Smooth muscle cell (in vitro differentiated cells): ENCODE data around the gene WASL. TPM values are rescaled to one million over a fixed set of nuclear protein-coding genes. Genes with fewer than 3 reads are reported as not detected.

Experiments
- DNase-seq: peaks from one replicate; lab custom pipeline; 2025; ENCODE audit not compliant: unreplicated experiment; lab: John Stamatoyannopoulos, UW
- H2AFZ ChIP-seq: fragments of 200-600 bp; sonication (generic); 2 replicates; pipeline ENCODE4 v1.6.0; 2016; ENCODE audit warnings: antibody characterized with exemption, low read depth, mild to moderate bottlenecking
- H3F3A ChIP-seq: fragments of 200-600 bp; sonication (generic); 2 replicates; pipeline ENCODE4 v1.6.0; 2017; ENCODE audit warnings: antibody characterized with exemption, low read depth
- H3K27ac ChIP-seq: fragments of 200-600 bp; sonication (generic); 2 replicates; pipeline ENCODE4 v1.5.1; 2016; ENCODE audit warnings: low read depth, mild to moderate bottlenecking
- H3K27me3 ChIP-seq: fragments of 200-600 bp; sonication (generic); 2 replicates; pipeline ENCODE4 v1.6.1; 2016; ENCODE audit warnings: low read depth, mild to moderate bottlenecking
- H3K36me3 ChIP-seq: fragments of 200-600 bp; sonication (generic); 2 replicates; pipeline ENCODE4 v1.5.1; 2016; ENCODE audit warnings: low read depth
- H3K4me1 ChIP-seq: fragments of 200-600 bp; sonication (generic); 2 replicates; pipeline ENCODE4 v1.5.1; 2016; ENCODE audit warnings: low read depth
- H3K4me2 ChIP-seq: fragments of 200-600 bp; sonication (generic); 2 replicates; pipeline ENCODE4 v1.6.0; 2016; ENCODE audit warnings: mild to moderate bottlenecking
- H3K4me3 ChIP-seq: fragments of 200-600 bp; sonication (generic); 2 replicates; pipeline ENCODE4 v1.5.1; 2016; ENCODE audit warnings: mild to moderate bottlenecking
- H3K79me2 ChIP-seq: fragments of 200-600 bp; sonication (generic); 2 replicates; pipeline ENCODE4 v1.6.0; 2016; ENCODE audit warnings: low read depth, mild to moderate bottlenecking
- H3K9ac ChIP-seq: fragments of 200-600 bp; sonication (generic); 2 replicates; pipeline ENCODE4 v1.6.0; 2016; ENCODE audit warnings: low read depth
- H3K9me3 ChIP-seq: fragments of 200-600 bp; sonication (generic); replicated peaks from 2 replicates; pipeline ENCODE4 v1.5.1; 2016; ENCODE audit warnings: low read depth
- H4K20me1 ChIP-seq: fragments of 200-600 bp; sonication (generic); 2 replicates; pipeline ENCODE4 v1.6.0; 2016; ENCODE audit warnings: low read depth
- WGBS: methylation state at CpG from one replicate; pipeline ENCODE4 v1.1.7; 2016; ENCODE audit warnings: low lambda C conversion rate; 5-methylcytosine and 5-hydroxymethylcytosine counted together
- polyA plus RNA-seq: library from polyadenylated mRNA; unstranded; fragments of >200 nt; fragmentation: Nextera tagmentation; extraction: Ambion mirVana; gene quantifications from 2 replicates; pipeline ENCODE4 v1.2.1, GENCODE V29; 2016
- small RNA-seq: library from RNA; depleted of rRNA; stranded (forward); fragments of <200 nt; gene quantifications from one replicate; pipeline ENCODE3, GENCODE V24; 2014
- total RNA-seq: library from RNA; depleted of rRNA; stranded (reverse); fragments of >200 nt; gene quantifications from 2 replicates; pipeline ENCODE4 v1.2.3, GENCODE V29; 2014
- TF ChIP-seq, protein P1 (sequence below): fragments of 200-600 bp; sonication (generic); IDR thresholded peaks from 2 replicates; pipeline ENCODE4 v1.5.1; 2017; ENCODE audit warnings: borderline replicate concordance, mild to moderate bottlenecking, antibody characterized with exemption; ENCODE audit not compliant: insufficient read depth, poor library complexity, severe bottlenecking

Gene WASL
- total and polyA plus RNA-seq, 2 experiments from 2014 or later, result 22.7 to 35.3 TPM

DNA sequence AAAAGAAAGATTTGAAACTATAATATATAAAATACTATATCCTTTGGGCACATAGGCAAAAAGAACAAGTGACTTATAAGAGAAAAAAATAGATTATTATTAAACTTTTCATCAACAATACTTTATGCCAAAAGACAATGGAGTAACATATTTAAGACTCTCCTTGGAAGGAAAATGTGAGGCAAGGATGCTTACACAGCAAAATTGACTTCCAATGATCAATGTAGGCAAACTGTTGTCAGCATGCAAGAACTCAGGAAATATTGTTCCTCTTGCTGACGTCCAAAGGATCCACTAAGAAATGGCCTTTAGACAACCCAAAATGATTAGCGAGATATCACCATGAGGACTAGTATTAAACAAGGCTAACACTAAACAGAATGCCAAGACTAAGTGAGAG is 116.0 kb downstream of the WASL start:
- no peaks in the 10 kb centered on the region for H3F3A ChIP-seq
- H3K27ac ChIP-seq, result no peak overlapping the region
- TF ChIP-seq, protein P1, sequence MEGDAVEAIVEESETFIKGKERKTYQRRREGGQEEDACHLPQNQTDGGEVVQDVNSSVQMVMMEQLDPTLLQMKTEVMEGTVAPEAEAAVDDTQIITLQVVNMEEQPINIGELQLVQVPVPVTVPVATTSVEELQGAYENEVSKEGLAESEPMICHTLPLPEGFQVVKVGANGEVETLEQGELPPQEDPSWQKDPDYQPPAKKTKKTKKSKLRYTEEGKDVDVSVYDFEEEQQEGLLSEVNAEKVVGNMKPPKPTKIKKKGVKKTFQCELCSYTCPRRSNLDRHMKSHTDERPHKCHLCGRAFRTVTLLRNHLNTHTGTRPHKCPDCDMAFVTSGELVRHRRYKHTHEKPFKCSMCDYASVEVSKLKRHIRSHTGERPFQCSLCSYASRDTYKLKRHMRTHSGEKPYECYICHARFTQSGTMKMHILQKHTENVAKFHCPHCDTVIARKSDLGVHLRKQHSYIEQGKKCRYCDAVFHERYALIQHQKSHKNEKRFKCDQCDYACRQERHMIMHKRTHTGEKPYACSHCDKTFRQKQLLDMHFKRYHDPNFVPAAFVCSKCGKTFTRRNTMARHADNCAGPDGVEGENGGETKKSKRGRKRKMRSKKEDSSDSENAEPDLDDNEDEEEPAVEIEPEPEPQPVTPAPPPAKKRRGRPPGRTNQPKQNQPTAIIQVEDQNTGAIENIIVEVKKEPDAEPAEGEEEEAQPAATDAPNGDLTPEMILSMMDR, result no peak
- no peaks in the 10 kb centered on the region for H3K27me3 ChIP-seq
- H2AFZ ChIP-seq, result no peak overlapping the region
- no peak overlapping the region for H3K9ac ChIP-seq
- H3K4me3 ChIP-seq, result no peak overlapping the region
- H4K20me1 ChIP-seq, result no peaks in the 10 kb centered on the region
- H3K79me2 ChIP-seq, result no peaks in the 10 kb centered on the region
- no peaks in the 10 kb centered on the region for H3K36me3 ChIP-seq
- H3K9me3 ChIP-seq, result no peaks in the 10 kb centered on the region
- DNase-seq, result no peak
- peaks cover 5% of the 10 kb centered on the region for H3K4me1 ChIP-seq
- 100% methylated on average over 2 of the region's 2 CpGs for WGBS
- H3K4me2 ChIP-seq, result no peak overlapping the region

Small RNA genes lying within 50 kb of the gene (small RNA-seq; reads per million reads assigned to genes)
- not detected for gene RNU6-11P

Other genes starting within 250 kb of the WASL start
- 2.1 and 2.4 TPM in 2 replicates for gene IQUB, start 214.4 kb downstream of the WASL start, total RNA-seq
- 0.58 and 0.83 TPM in 2 replicates for gene IQUB, start 214.4 kb downstream of the WASL start, polyA plus RNA-seq
- gene NDUFA5, start 191.2 kb downstream of the WASL start, total RNA-seq, result 75.5 and 94.9 TPM in 2 replicates
- 94.0 and 108 TPM in 2 replicates for gene NDUFA5, start 191.2 kb downstream of the WASL start, polyA plus RNA-seq
- not detected in 2 replicates for gene ASB15, start 147.2 kb downstream of the WASL start, total RNA-seq
- 0.07 and 0.20 TPM in 2 replicates for gene ASB15, start 147.2 kb downstream of the WASL start, polyA plus RNA-seq
- not detected in 2 replicates for gene LMOD2, start 93.1 kb downstream of the WASL start, total RNA-seq
- gene LMOD2, start 93.1 kb downstream of the WASL start, polyA plus RNA-seq, result 0.10 TPM in 1 of 2 replicates, not detected in the other
- gene HYAL4, start 96.2 kb upstream of the WASL start, total RNA-seq, result not detected in 2 replicates
- gene HYAL4, start 96.2 kb upstream of the WASL start, polyA plus RNA-seq, result not detected in 2 replicates
- not detected in 2 replicates for gene SPAM1, start 176.2 kb upstream of the WASL start, total RNA-seq
- gene SPAM1, start 176.2 kb upstream of the WASL start, polyA plus RNA-seq, result not detected in 2 replicates